ENCODE results near the gene DENND10.

DNA sequence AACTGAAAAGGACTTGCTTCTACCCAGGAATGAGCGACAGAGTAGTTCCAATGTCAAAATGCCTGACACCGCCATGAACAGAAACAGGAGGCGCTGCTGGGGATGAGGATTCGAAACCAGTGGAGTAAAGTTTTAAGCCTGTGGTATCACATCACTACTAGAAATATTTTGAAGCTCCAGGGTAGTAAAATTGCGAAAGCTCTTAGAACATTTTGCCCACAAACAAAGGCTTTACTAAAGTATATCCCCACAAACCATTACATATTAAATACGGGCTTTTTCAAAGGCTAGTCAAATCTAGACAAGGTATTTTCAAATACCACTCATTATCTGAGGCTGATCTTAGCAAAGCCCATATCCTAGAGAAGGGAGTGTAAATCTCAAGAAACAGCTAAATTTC, 72.3 kb downstream of the DENND10 start:
- no peak for TF ChIP-seq TCF12 (IDR thresholded peaks at IDR 0.05; ENCODE audit: low read depth)
- no peak for TF ChIP-seq RAD21 (IDR thresholded peaks at IDR 0.05; ENCODE audit: low read depth)
- TF ChIP-seq, protein P1, sequence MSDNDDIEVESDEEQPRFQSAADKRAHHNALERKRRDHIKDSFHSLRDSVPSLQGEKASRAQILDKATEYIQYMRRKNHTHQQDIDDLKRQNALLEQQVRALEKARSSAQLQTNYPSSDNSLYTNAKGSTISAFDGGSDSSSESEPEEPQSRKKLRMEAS (IDR thresholded peaks at IDR 0.05), result no peak
- TF ChIP-seq EGR1 (IDR thresholded peaks at IDR 0.05), result no peak

Measured in Ishikawa (cell line).